HepG2 (cell line): ENCODE results near the gene KIAA1328. TPM values are rescaled to one million over a fixed set of nuclear protein-coding genes. Genes with fewer than 3 reads are reported as not detected.
A peak's percentile ranks its signal among the peaks of the same experiment; 100 is the strongest.

Experiments
- ATAC-seq: fragments of 200-7000 bp; cut with Tn5 transposase; 3 replicates; pipeline ENCODE4 v1.9.1; 2020; ENCODE audit warnings: mild to moderate bottlenecking, moderate library complexity
- BruUV-seq: library from RNA; stranded (reverse); fragments of 400-500 nt; replicated peaks from 2 replicates; lab custom pipeline; 2021; lab: Mats Ljungman, UMichigan
- CTCF ChIA-PET: fragments of 300-600 bp; formaldehyde crosslinking; extraction: SDS; loops from one replicate; lab custom pipeline; 2021; ENCODE audit warnings: low total read pairs, inconsistent platforms, low intra/inter-chr PET ratio; lab: Yijun Ruan, JAX
- POLR2A ChIA-PET: fragments of 350-600 bp; sonication (Branson Sonifier 250); formaldehyde crosslinking; loops from one replicate; lab custom pipeline; 2020; ENCODE audit warnings: antibody characterized with exemption, inconsistent platforms; lab: Yijun Ruan, JAX
- DNase-seq: peaks from one replicate; pipeline ENCODE4 v3.0.0-alpha.2; 2015; ENCODE audit warnings: low spot score
- FAIRE-seq: peaks from 3 replicates; lab custom pipeline; 2011; peaks lifted over from hg19 to GRCh38; lab: Jason Lieb, UNC
- H2AFZ ChIP-seq: one replicate; pipeline ENCODE4 v1.6.1; 2011; ENCODE audit warnings: low read length, inconsistent platforms
- H3K27ac ChIP-seq: fragments of 300-600 bp; 3 replicates; pipeline ENCODE4 v1.8.0; 2011; ENCODE audit warnings: mixed run types, mild to moderate bottlenecking, mixed read lengths, low read length, inconsistent platforms; ENCODE audit not compliant: insufficient read depth; ENCODE audit errors: extremely low read length
- H3K27me3 ChIP-seq, 2 experiments: fragments of 200-600 bp in 1 of 2; 2 replicates in 1 of 2; 3 replicates in 1 of 2; pipeline versions ENCODE4 v1.6.0 to v1.8.0; 2011; ENCODE audit warnings: low read length in 2 of 2, mild to moderate bottlenecking in 2 of 2, moderate library complexity in 2 of 2, inconsistent platforms in 1 of 2; ENCODE audit not compliant: insufficient read depth in 2 of 2, control insufficient read depth in 1 of 2
- H3K36me3 ChIP-seq, 2 experiments: fragments of 200-600 bp in 1 of 2; replicated peaks in 1 of 2; 2 replicates in 1 of 2; 3 replicates in 1 of 2; pipeline versions ENCODE4 v1.5.1 to v1.8.0; 2011; ENCODE audit warnings: low read length in 2 of 2, inconsistent platforms in 1 of 2; ENCODE audit not compliant: insufficient read depth in 2 of 2, control insufficient read depth in 1 of 2
- H3K4me1 ChIP-seq: 2 replicates; pipeline ENCODE4 v1.5.1; 2012; ENCODE audit warnings: low read length, inconsistent platforms; ENCODE audit not compliant: insufficient read depth
- H3K4me2 ChIP-seq: 2 replicates; pipeline ENCODE4 v1.6.0; 2011; ENCODE audit warnings: low read depth, low read length, inconsistent platforms
- H3K4me3 ChIP-seq, 3 experiments: fragments of 200-600 bp in 1 of 3; sonication (generic), shearing (Covaris generic) in 1 of 3; replicated peaks in 1 of 3; 2 replicates each; pipeline ENCODE4 v1.5.1; 2011 to 2016; ENCODE audit warnings: low read length in 3 of 3, inconsistent platforms in 2 of 3, low read depth in 2 of 3, mild to moderate bottlenecking in 2 of 3, control low read depth in 1 of 3, mixed read lengths in 1 of 3; ENCODE audit not compliant: insufficient read depth in 1 of 3
- H3K79me2 ChIP-seq: one replicate; pipeline ENCODE4 v1.6.1; 2011; ENCODE audit warnings: low read length, inconsistent platforms; ENCODE audit not compliant: insufficient read depth
- H3K9ac ChIP-seq: 2 replicates; pipeline ENCODE4 v1.6.0; 2011; ENCODE audit warnings: mild to moderate bottlenecking, low read depth, low read length, inconsistent platforms; ENCODE audit not compliant: insufficient read depth
- H3K9me3 ChIP-seq: 2 replicates; pipeline ENCODE4 v1.5.1; 2012; ENCODE audit warnings: mild to moderate bottlenecking, low read length
- H4K20me1 ChIP-seq: 2 replicates; pipeline ENCODE4 v1.6.0; 2011; ENCODE audit warnings: inconsistent platforms, mild to moderate bottlenecking, low read length, moderate library complexity; ENCODE audit not compliant: insufficient read depth
- AGO2 ChIP-seq: fragments of 200-400 bp; formaldehyde crosslinking; optimal IDR thresholded peaks from 2 replicates; pipeline ENCODE3; 2017; ENCODE audit warnings: mild to moderate bottlenecking, low read depth, low read length, moderate library complexity
- CHD2 ChIP-seq: IDR thresholded peaks from 2 replicates; pipeline ENCODE4 v1.6.1; 2011; ENCODE audit warnings: low read depth, low read length, improper control_type of control experiment
- CHD4 ChIP-seq: fragments of 200-600 bp; sonication (generic); IDR thresholded peaks from 2 replicates; pipeline ENCODE4 v1.7.0; 2017; ENCODE audit warnings: mild to moderate bottlenecking, low read length, borderline replicate concordance
- DZIP1 ChIP-seq: sonication (generic); formaldehyde crosslinking; IDR thresholded peaks from 2 replicates; pipeline ENCODE4 v1.5.0; 2020; ENCODE audit warnings: mild to moderate bottlenecking, missing genetic modification reagents
- GMEB2 ChIP-seq: IDR thresholded peaks from 2 replicates; pipeline ENCODE4 v1.6.1; 2016; ENCODE audit warnings: missing biosample characterization, missing genetic modification reagents, low read depth
- MTA1 ChIP-seq: sonication (generic); formaldehyde crosslinking; IDR thresholded peaks from 2 replicates; pipeline ENCODE4 v1.4.0; 2020; ENCODE audit warnings: missing genetic modification reagents, mild to moderate bottlenecking, borderline replicate concordance
- PPARG ChIP-seq: conservative IDR thresholded peaks from 2 replicates; pipeline ENCODE4 v1.6.1; 2016; ENCODE audit warnings: missing biosample characterization, missing genetic modification reagents
- SMAD9 ChIP-seq: sonication (generic); formaldehyde crosslinking; IDR thresholded peaks from 2 replicates; pipeline ENCODE4 v1.5.1; 2020; ENCODE audit warnings: mild to moderate bottlenecking, missing genetic modification reagents
- TARDBP ChIP-seq: sonication (generic); formaldehyde crosslinking; IDR thresholded peaks from 2 replicates; pipeline ENCODE4 v1.8.0; 2022; ENCODE audit warnings: mild to moderate bottlenecking, missing genetic modification reagents
- ZNF17 ChIP-seq: sonication (generic); formaldehyde crosslinking; IDR thresholded peaks from 2 replicates; pipeline ENCODE4 v1.5.0; 2020; ENCODE audit warnings: mild to moderate bottlenecking, missing genetic modification reagents
- ZNF513 ChIP-seq: sonication (generic); formaldehyde crosslinking; conservative IDR thresholded peaks from 2 replicates; pipeline ENCODE4 v1.5.0; 2020; ENCODE audit warnings: missing genetic modification reagents
- ZNF879 ChIP-seq: sonication (generic); formaldehyde crosslinking; IDR thresholded peaks from 2 replicates; pipeline ENCODE4 v1.8.1; 2023; ENCODE audit warnings: missing genetic modification reagents
- WGBS: methylation state at CpG from one replicate; pipeline ENCODE4 v1.1.6; 2017; ENCODE audit warnings: low lambda C conversion rate; 5-methylcytosine and 5-hydroxymethylcytosine counted together
- in situ Hi-C: cut with HindIII; loops from 2 replicates; pipeline ENCODE4 v1.10.0; 2017; ENCODE audit warnings: low pct_unique_long_range_greater_than_20kb; ENCODE audit not compliant: extremely low pct_ligation_motif_present
- intact Hi-C: fragments of 100-400 bp; cut with micrococcal nuclease; formaldehyde crosslinking; loops from one replicate; pipeline ENCODE4 v1.10.0; 2022; ENCODE audit not compliant: unreplicated experiment
- polyA plus RNA-seq, 8 experiments: library from polyadenylated mRNA; depleted of rRNA in 3 of 8; stranded (reverse) in 7 of 8; unstranded in 1 of 8; fragments of >200 nt; fragmentation: Illumina TruSeq in 4 of 8; extraction: Trizol in 4 of 8; gene quantifications; 2 replicates each; pipeline versions ENCODE4 v1.2.1 to v1.2.3, GENCODE V29; 2011 to 2016; ENCODE audit warnings: low read depth in 4 of 8, missing spikeins in 1 of 8, mixed read lengths in 1 of 8; ENCODE audit not compliant: insufficient read depth in 1 of 8
- total RNA-seq, 5 experiments: library from RNA; depleted of rRNA; stranded (reverse); fragments of >200 nt; fragmentation: Illumina TruSeq; extraction: Trizol; gene quantifications; 2 replicates each; pipeline ENCODE4 v1.2.3, GENCODE V29; 2016; ENCODE audit warnings: low read depth in 1 of 5

Gene KIAA1328
- total and polyA plus RNA-seq, 2 of the 13 experiments (the other 11 are each of a cell fraction or from before 2014, with no cell fraction given), result 4.1 to 6.0 TPM

GRCh38 chr18:37253394-37254235 lies 424.7 kb downstream of the KIAA1328 start:
- ATAC-seq (peak; percentile 69), FAIRE-seq (no peak), DNase-seq (no peak)
- Histone ChIP-seq H3K79me2 (no peaks in the 10 kb centered on the region), H4K20me1 (0 out of 2 replicates have a peak, but pooled peaks cover 3% of the 10 kb centered on the region), H3K9me3 (no peaks in the 10 kb centered on the region), H3K9ac (no peak overlapping the region), H3K36me3 (no peaks in the 10 kb centered on the region), H3K27me3 (peaks cover 1 to 48% of the 10 kb centered on the region in 2 experiments; a peak in 4 of 5 replicates), H2AFZ (no peak overlapping the region), H3K27ac (no peak overlapping the region), H3K4me1 (peaks cover 8% of the 10 kb centered on the region), H3K4me3 (peak overlapping the region in 2 of 3 experiments; percentile 43 to 67; a peak in 3 of 6 replicates), H3K4me2 (no peak overlapping the region)
- intact Hi-C loops, result loop anchor here (1.0 kb wide), 1 partner anchor 90 kb away; no protein-coding TSS in a partner anchor
- TF ChIP-seq ZNF879 (CRISPR knock-in tag), result no peak
- TF ChIP-seq AGO2, result no peak
- TF ChIP-seq PPARG, result no peak
- TF ChIP-seq ZNF513, result no peak
- no peak for TF ChIP-seq MTA1 (CRISPR knock-in tag)
- no peak for TF ChIP-seq GMEB2
- no peak for TF ChIP-seq CHD4
- TF ChIP-seq ZNF17 (CRISPR knock-in tag), result no peak
- no peak for TF ChIP-seq SMAD9 (CRISPR knock-in tag)
- no peak for TF ChIP-seq TARDBP (CRISPR knock-in tag)
- TF ChIP-seq CHD2, result no peak
- no peak for TF ChIP-seq DZIP1 (CRISPR knock-in tag)
- 99% methylated on average over 16 of the region's 83 CpGs for WGBS
- in situ Hi-C loops, result no loop called here
- ChIA-PET POLR2A (no interaction called here), CTCF (no interaction called here)
- no TSS peak for BruUV-seq
